AG04449 (cell line): ENCODE measurements around the gene SLC5A10.

ENCODE experiments used
- CTCF ChIA-PET: fragments of 350-600 bp; formaldehyde crosslinking; extraction: SDS; loops from one replicate; lab custom pipeline; 2021; ENCODE audit warnings: antibody characterized with exemption; lab: Yijun Ruan, JAX
- POLR2A ChIA-PET: fragments of 400-600, 350-600 bp; formaldehyde crosslinking; extraction: SDS; loops from one replicate; lab custom pipeline; 2020; ENCODE audit warnings: antibody characterized with exemption, inconsistent platforms; lab: Yijun Ruan, JAX
- DNase-seq: peaks from one replicate; pipeline ENCODE4 v3.0.0-alpha.2; 2010; ENCODE audit warnings: low read depth, low spot score
- H3K4me3 ChIP-seq: 2 replicates; pipeline ENCODE4 v1.5.1; 2011; ENCODE audit warnings: low read depth, mild to moderate bottlenecking, control low read depth, low read length
- TF ChIP-seq, protein P1 (sequence below): IDR thresholded peaks from one replicate; pipeline ENCODE4 v1.5.1; 2011; ENCODE audit warnings: mild to moderate bottlenecking, moderate library complexity, low read length, control low read depth, inconsistent platforms; ENCODE audit not compliant: insufficient read depth; ENCODE audit errors: missing control alignments

Gene SLC5A10

DNA sequence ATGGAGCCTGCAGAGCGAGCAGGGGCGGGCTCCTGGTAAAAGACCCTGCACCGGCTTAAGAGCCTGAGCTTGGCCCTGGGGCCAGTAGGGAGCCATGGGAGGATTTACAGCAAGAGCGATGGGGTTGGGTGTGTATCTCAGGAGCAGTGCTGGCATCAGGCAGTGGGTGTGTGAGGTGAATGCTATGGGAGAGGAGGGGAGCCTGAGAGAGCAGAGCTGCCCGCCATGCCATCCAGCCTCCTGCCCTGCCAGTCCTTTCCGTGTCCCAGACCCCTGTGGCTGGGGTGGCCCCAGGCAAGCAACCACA is 29.3 kb downstream of the SLC5A10 start:
- CTCF ChIA-PET, result interaction anchor here (11.8 kb wide), 1 partner anchor 18 kb away, joined by 113 read pairs; no protein-coding TSS in a partner anchor
- POLR2A ChIA-PET, result no interaction called here
- TF ChIP-seq, protein P1, sequence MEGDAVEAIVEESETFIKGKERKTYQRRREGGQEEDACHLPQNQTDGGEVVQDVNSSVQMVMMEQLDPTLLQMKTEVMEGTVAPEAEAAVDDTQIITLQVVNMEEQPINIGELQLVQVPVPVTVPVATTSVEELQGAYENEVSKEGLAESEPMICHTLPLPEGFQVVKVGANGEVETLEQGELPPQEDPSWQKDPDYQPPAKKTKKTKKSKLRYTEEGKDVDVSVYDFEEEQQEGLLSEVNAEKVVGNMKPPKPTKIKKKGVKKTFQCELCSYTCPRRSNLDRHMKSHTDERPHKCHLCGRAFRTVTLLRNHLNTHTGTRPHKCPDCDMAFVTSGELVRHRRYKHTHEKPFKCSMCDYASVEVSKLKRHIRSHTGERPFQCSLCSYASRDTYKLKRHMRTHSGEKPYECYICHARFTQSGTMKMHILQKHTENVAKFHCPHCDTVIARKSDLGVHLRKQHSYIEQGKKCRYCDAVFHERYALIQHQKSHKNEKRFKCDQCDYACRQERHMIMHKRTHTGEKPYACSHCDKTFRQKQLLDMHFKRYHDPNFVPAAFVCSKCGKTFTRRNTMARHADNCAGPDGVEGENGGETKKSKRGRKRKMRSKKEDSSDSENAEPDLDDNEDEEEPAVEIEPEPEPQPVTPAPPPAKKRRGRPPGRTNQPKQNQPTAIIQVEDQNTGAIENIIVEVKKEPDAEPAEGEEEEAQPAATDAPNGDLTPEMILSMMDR, result no peak
- no peak overlapping the region for H3K4me3 ChIP-seq
- no peak for DNase-seq

DNA sequence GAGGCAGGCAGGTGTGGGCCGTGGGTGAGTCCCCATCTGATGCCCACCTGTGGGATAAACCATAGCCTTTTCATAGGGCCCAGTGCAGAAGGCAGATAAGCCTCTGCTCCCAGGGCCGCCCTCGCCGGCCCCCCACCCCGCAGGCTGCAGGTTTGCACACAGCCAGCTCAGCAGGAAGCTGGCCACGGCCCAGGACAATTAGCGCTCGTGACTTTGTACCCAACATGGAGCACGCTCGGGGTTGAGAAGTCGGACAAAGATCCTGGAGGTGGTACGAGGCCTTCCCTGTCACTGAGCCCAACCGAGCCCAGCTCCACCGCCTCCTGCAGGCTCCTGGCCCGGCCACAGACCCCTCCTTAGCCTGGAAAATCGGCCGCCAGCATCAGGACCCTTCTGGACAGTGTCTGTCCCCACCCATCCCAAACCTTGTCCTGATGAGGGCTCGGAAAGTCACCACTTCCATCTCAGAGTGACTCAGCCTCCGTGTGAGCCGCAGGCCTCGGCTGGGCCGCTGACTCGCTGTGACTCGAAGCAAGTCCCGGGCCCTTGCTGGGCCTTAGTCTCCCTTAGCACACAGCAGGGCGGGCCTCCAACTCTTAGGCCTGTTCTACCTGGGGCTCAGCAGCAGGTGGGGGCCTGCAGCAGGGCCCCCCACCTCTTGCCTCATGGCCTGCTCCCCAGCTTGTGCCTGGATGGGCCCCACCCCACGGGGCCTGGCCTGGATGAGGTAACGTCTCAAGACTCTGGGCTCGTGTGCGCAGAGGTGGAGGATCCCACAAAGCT is 29.9 kb downstream of the SLC5A10 start:
- DNase-seq, result peak; percentile 38
- CTCF ChIA-PET, result interaction anchor here (11.8 kb wide), 1 partner anchor 19 kb away, joined by 113 read pairs; no protein-coding TSS in a partner anchor

DNA sequence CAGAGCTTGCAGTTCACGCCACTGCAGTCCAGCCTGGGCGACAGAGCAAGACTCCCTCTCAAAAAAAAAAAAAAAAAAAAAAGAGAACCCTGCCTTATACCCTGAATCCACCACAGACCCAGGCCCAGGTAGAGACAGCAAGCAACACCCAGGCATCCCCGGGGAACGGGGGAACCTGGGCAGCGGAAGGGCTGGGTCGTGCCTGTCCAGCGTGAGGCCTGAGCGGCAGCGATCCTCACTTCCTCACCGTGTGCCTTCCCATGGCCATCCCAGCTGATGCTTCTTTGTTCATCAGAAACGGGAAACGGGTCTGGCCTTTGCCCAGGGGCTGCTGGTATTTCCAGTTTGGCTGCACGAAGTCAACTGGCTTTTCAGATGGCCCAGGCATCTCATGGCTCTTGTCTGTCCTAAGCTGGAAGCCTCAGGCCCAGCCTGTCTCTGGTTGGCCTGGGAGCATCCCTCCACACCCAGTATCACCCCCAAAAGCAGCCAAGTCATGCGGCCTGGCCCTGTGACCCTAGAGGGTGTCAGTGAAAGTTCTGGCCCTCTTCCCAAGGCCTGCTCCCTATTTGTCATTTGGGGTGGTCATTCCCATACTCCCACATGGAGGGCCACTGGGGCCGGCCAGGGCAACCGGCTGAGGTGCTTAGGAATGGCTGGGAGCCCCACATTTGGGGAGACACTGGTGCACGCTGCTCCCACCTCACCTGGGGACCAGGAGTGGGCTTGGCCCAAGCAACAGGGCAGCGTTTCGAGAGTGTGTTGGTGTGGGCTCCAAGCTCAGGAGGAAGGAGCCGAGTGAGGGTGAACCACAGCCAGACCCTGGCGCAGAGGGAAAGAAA is 32.5 kb downstream of the SLC5A10 start:
- POLR2A ChIA-PET, result no interaction called here
- TF ChIP-seq, protein P1, result no peak
- no peak overlapping the region for H3K4me3 ChIP-seq
- no peak for DNase-seq
- CTCF ChIA-PET, result interaction anchor here (11.8 kb wide), 1 partner anchor 21 kb away, joined by 113 read pairs; no protein-coding TSS in a partner anchor

More for the DNA sequence above, 29.9 kb downstream of the SLC5A10 start:
- no peak overlapping the region for H3K4me3 ChIP-seq
- POLR2A ChIA-PET, result no interaction called here
- TF ChIP-seq, protein P1, result no peak

DNA sequence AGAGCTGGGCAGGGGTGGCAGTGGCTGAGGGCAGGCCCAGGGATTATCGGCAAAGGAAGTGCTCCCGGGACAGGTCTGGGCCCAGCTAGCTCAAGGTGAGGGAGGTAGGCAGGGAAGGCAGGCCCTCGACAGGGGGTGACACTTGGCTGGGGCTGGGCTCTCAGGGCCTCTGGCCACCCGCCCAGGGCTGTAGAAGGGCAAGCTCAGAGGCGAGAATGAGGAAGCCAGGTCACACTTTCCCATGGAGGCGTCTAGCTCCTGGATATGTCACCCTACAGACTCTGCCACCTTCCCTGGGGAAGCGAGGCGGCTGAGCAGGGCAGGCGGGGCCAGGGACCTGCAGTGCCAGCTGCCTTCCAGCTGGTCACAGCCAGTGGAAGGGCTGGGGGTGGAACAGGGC is 33.5 kb downstream of the SLC5A10 start:
- ChIA-PET POLR2A (no interaction called here), CTCF (interaction anchor here (11.8 kb wide), 1 partner anchor 22 kb away, joined by 113 read pairs; no protein-coding TSS in a partner anchor)
- no peak overlapping the region for H3K4me3 ChIP-seq

DNA sequence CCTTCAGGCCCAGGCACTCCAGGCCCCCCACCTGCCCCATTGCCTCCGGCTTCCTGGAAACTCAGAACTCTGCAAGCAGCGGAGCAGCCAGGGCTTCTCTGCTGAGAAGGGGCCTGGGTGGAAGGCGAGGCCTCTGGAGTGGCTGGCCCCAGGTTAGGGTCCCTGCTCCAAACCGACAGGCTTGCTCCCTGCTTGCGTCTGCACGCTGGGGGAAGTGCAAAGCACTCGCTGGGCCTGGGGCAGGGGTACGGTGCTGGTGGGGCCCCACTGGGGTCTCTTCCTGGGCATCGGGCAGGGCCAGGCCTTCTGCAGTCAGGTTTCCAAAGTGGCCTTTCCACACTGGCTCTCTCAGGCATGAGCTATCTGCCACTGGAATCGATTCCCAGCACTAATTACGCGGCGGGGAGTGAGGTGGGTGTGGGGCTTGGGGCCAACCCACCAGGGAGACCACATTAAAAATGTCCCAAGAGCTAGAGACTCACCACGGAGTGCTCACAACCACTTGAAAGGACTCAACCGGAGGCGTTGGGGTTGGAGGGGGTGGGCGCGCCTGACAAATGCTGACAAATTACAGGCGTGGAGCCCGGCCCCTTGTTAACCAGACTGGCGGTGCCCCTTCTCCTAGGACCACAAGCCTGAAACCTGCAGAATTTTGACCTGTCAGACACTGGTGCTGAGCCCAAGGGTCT is 34.7 kb downstream of the SLC5A10 start:
- POLR2A ChIA-PET, result no interaction called here
- CTCF ChIA-PET, result interaction anchor here (11.8 kb wide), 1 partner anchor 23 kb away, joined by 113 read pairs; no protein-coding TSS in a partner anchor
- TF ChIP-seq, protein P1, result no peak

More for the DNA sequence above, 33.5 kb downstream of the SLC5A10 start:
- no peak for DNase-seq
- TF ChIP-seq, protein P1, result no peak

DNA sequence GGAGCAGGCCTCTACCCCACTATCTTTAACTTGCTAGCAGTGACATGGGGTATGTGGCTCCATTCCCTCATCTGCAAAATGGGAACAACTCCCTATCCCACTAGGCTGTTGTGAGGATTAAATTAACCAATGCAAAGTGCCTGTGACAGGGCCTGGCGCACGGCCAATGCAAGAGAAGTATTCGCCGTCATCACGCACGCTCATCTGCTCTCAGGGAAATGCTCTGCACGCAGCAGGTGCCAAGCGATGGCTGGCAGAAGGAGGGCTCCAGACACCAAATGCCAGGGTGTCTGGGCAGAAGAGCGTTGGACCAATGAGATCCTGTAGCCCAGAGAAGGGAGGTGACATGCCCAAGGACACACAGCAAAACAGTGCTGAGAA is 35.3 kb downstream of the SLC5A10 start:
- ChIA-PET POLR2A (no interaction called here), CTCF (no interaction called here)
- TF ChIP-seq, protein P1, result no peak
- DNase-seq, result no peak
- H3K4me3 ChIP-seq, result no peak overlapping the region

More for the DNA sequence above, 34.7 kb downstream of the SLC5A10 start:
- H3K4me3 ChIP-seq, result no peak overlapping the region
- DNase-seq, result no peak
